GM21381 (cell line): Measurements from ENCODE around the gene THBS1.

Source experiments
- ATAC-seq: cut with Tn5 transposase; IDR thresholded peaks from one replicate; pipeline ENCODE4 v1.9.1; 2021; ENCODE audit warnings: mild to moderate bottlenecking, moderate library complexity; ENCODE audit not compliant: unreplicated experiment

The THBS1 gene

DNA sequence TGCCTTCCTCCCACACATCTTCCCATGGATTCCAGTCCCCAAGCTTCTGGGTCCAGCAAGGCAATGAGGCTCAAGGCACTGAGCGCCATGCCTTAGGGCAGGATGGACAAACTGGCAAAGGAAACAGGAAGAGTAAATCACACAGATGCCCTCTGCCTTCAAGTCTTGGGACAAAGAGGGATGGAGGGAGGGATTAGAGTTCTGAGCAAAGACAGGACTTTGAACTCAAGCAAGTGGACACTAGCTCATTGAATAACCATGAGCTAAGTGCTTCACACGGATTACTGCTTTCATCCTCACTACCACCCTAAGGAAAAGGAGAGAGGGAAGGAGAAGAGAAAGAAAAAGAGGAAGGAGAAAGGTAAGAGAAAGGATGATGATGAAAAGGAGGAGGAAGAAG, 7.6 kb upstream of the THBS1 start:
- no peak for ATAC-seq

DNA sequence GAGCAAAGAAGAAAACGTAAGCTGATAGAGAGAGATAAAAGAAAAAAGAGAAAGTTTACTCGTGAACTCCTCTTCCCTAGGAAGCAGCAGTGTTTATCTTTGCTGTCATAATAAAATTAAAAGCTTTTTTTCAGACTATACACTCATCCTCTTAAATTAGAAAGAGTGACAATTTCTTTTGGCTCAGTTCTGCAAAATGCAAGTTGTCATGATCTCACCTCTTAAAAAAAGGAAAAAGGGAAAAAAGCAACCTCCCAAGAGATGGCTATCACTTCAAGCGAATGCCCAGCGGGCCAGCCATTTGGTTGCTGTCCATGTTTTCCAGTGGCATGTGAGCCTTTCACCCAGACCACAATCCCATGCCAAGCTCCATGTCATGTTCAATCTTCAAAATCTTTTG, 7.0 kb upstream of the THBS1 start:
- no peak for ATAC-seq

GRCh38 chr15:39574427-39574826, 6.5 kb upstream of the THBS1 start:
- ATAC-seq, result no peak

GRCh38 chr15:39575180-39575579, 5.7 kb upstream of the THBS1 start:
- no peak for ATAC-seq

- ATAC-seq, result no peak
Observed at GRCh38 chr15:39578851-39579486, 1.9 kb upstream of the THBS1 start.

GRCh38 chr15:39579487-39580116, 1.3 kb upstream of the THBS1 start:
- no peak for ATAC-seq

DNA sequence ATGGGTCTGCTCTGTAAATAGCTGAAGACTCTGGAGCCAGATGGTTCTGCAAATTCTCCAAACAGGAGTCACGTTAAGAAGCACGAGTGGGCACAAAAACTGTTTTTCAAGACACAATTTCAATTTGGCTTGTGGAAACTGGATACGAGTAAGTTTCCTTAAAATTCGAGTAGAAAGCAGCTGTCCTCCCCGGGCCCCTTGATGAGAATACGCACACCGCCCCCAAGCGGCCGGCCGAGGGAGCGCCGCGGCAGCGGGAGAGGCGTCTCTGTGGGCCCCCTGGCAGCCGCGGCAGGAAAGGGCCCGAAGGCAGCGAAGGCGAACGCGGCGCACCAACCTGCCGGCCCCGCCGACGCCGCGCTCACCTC, 778 bp upstream of the THBS1 start:
- peak; percentile 76 for ATAC-seq

- no peak for ATAC-seq
Observed at GRCh38 chr15:39581242-39581792, 438 bp downstream of the THBS1 start.

GRCh38 chr15:39581793-39582285, 960 bp downstream of the THBS1 start:
- no peak for ATAC-seq

- no peak for ATAC-seq
Observed at GRCh38 chr15:39582286-39582976, 1.6 kb downstream of the THBS1 start.

GRCh38 chr15:39582977-39583595, 2.2 kb downstream of the THBS1 start:
- no peak for ATAC-seq

GRCh38 chr15:39583596-39584265, 2.9 kb downstream of the THBS1 start:
- ATAC-seq, result no peak

GRCh38 chr15:39584266-39584659, 3.4 kb downstream of the THBS1 start:
- no peak for ATAC-seq

DNA sequence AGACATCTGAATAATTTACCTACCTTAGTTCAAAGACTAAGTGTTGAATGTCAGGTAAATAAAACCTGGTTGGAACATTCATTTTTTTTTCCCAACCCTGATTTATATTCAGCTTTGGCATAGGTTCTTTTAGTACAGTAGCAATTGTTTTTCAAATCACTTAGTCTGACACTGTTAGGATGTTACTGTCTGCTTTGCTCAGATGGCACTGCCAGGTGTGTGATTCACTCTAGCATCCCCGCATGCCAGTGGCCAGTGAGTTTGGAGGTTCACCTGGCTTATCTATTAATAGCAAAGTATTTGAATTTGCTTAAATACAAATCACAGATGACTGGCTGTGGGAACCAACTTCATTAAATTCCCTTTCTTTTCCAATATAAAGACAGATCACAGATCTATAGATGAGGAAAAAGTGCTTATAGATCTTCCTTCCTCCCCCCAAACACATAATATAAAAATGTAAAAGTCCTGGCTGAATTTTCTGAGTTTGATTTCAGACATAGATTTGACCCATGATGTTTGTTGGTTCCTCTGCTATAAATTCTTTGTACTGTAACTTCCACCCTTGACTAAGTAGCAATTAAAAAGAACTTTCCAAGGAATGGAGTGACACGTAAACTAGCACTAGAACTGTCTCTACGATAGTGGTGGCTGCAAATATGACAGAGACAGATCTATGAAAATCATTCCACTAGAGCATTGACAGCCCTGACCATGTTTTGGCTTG, 3.9 kb downstream of the THBS1 start:
- ATAC-seq, result no peak

DNA sequence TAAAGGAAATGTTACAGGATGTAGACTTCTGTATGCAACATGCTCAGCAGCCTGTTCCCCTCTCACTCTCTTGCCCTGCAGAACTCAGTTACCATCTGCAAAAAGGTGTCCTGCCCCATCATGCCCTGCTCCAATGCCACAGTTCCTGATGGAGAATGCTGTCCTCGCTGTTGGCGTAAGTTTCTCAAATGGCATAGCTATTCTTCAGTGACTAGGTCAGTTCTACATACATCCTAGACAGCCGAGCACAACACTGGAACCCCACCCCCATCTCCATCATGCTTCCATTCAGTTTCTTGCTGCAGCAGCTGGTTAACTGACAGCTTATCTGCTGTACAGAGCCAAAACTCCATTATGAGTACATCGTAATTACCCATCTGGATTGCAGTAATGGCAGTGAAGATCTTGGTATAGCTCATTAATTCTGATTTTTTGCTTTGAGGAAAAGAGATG, 4.5 kb downstream of the THBS1 start:
- no peak for ATAC-seq

GRCh38 chr15:39585871-39586301, 5.0 kb downstream of the THBS1 start:
- ATAC-seq, result no peak

- no peak for ATAC-seq
Observed at GRCh38 chr15:39586387-39587095, 5.7 kb downstream of the THBS1 start.

DNA sequence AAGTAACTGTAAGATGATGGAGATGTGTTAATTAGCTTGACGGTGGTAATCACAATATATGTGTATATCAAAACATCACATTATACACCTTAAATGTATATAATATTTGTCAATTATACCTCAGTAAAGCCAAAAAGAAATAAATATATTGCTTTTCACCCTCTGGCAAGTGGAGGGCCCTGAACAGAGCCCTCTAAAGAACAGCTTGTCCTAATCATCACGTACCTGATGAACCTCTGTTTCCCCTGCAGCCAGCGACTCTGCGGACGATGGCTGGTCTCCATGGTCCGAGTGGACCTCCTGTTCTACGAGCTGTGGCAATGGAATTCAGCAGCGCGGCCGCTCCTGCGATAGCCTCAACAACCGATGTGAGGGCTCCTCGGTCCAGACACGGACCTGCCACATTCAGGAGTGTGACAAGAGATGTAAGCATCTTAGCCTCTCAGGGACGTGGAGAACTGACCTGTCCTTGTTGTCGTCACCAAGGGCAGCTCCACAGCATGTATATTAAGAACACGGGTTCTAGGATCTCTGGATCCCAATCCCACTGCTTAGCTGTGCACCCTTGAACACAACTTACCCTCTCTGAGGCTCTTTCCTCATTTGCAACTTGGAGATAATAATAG, 6.3 kb downstream of the THBS1 start:
- no peak for ATAC-seq
